Thyroid gland (tissue), 4 donors: ENCODE measurements around the gene FEM1B.

ENCODE experiments used
- POLR2A ChIP-seq, 2 donors: fragments of 450-650 bp; IDR thresholded peaks; one replicate each; pipeline ENCODE4 v1.6.1; 2017; ENCODE audit warnings: antibody characterized with exemption in 2 of 2, mild to moderate bottlenecking in 2 of 2, moderate library complexity in 1 of 2
- TF ChIP-seq, protein P1 (sequence below), 6 experiments: fragments of 200-600 bp in 3 of 6; fragments of 450-650 bp in 3 of 6; sonication (generic) in 3 of 6; IDR thresholded peaks; one replicate each; pipeline ENCODE4 v1.5.1; 2016 to 2019; ENCODE audit warnings: antibody characterized with exemption in 6 of 6, mild to moderate bottlenecking in 2 of 6, inconsistent platforms in 1 of 6, moderate library complexity in 1 of 6

DNA sequence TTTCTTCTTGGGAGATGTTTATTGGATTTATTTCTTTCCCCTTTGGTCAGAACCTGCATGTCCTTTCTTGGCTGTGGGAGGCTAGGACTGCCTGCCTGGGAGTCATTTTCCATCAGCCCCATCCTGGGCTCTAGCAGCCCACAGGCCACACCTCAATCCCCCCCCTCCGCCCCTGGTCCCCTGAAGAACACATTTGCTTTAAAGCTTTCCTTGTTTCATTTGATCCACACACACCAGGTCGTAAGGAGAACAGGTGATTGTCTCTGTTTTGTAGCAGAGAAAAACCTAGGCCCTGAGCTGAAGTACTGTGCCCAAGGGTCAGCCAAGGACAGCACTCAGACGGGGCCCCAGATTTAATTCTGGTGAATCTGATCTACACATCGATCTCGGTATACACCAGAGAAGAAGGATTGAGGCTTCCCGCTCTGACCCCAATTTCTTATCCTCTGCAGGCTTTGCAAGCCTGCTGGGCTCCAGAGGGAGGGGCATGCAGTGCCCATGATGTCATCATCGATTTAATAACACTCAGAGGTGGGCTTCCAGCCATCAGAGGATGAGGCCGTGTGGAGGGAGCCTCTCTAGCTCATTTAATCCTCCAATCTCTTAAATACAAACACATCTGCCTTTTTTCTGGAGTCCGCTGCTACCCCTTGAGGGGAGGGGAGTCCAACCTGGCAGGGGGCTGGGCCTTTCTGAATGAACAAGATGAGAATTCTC, 46.3 kb upstream of the FEM1B start:
- TF ChIP-seq, protein P1, sequence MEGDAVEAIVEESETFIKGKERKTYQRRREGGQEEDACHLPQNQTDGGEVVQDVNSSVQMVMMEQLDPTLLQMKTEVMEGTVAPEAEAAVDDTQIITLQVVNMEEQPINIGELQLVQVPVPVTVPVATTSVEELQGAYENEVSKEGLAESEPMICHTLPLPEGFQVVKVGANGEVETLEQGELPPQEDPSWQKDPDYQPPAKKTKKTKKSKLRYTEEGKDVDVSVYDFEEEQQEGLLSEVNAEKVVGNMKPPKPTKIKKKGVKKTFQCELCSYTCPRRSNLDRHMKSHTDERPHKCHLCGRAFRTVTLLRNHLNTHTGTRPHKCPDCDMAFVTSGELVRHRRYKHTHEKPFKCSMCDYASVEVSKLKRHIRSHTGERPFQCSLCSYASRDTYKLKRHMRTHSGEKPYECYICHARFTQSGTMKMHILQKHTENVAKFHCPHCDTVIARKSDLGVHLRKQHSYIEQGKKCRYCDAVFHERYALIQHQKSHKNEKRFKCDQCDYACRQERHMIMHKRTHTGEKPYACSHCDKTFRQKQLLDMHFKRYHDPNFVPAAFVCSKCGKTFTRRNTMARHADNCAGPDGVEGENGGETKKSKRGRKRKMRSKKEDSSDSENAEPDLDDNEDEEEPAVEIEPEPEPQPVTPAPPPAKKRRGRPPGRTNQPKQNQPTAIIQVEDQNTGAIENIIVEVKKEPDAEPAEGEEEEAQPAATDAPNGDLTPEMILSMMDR (IDR thresholded peaks at IDR 0.05): no peak
- TF ChIP-seq POLR2A (IDR thresholded peaks at IDR 0.05): no peak
